KMS-11 (cell line): ENCODE measurements around the gene R3HCC1L.

Experiments
- H2AFZ ChIP-seq: fragments of 200-600 bp; sonication (generic); 2 replicates; pipeline ENCODE4 v1.6.1; 2016; ENCODE audit warnings: antibody characterized with exemption, mixed run types, low read depth
- H3K27ac ChIP-seq: fragments of 200-600 bp; sonication (generic); 2 replicates; pipeline ENCODE4 v1.6.1; 2016; ENCODE audit warnings: mild to moderate bottlenecking, mixed run types
- H3K27me3 ChIP-seq: fragments of 200-600 bp; sonication (generic); 2 replicates; pipeline ENCODE4 v1.6.1; 2017; ENCODE audit warnings: mild to moderate bottlenecking, low read depth, mixed run types, moderate library complexity; ENCODE audit not compliant: insufficient read depth
- H3K36me3 ChIP-seq: fragments of 200-600 bp; sonication (generic); 2 replicates; pipeline ENCODE4 v1.6.1; 2017; ENCODE audit warnings: mild to moderate bottlenecking, mixed run types; ENCODE audit not compliant: insufficient read depth
- H3K4me1 ChIP-seq: fragments of 200-600 bp; sonication (generic); 2 replicates; pipeline ENCODE4 v1.6.1; 2016; ENCODE audit warnings: mild to moderate bottlenecking, low read depth, mixed run types; ENCODE audit not compliant: poor library complexity, severe bottlenecking
- H3K4me2 ChIP-seq: fragments of 200-600 bp; sonication (generic); 2 replicates; pipeline ENCODE4 v1.7.0; 2016; ENCODE audit warnings: mild to moderate bottlenecking, mixed run types
- H3K4me3 ChIP-seq: fragments of 200-600 bp; sonication (generic); IDR thresholded peaks from 2 replicates; pipeline ENCODE4 v1.6.1; 2017; ENCODE audit warnings: low read depth, low read length, mixed read lengths; ENCODE audit not compliant: insufficient read depth
- H3K79me2 ChIP-seq: fragments of 200-600 bp; sonication (generic); 2 replicates; pipeline ENCODE4 v1.6.1; 2016; ENCODE audit warnings: low read depth, mixed run types; ENCODE audit not compliant: insufficient read depth
- H3K9ac ChIP-seq: fragments of 200-600 bp; sonication (generic); 2 replicates; pipeline ENCODE4 v1.6.1; 2016; ENCODE audit warnings: mild to moderate bottlenecking, mixed run types
- H4K20me1 ChIP-seq: fragments of 200-600 bp; sonication (generic); 2 replicates; pipeline ENCODE4 v1.6.1; 2016; ENCODE audit warnings: mild to moderate bottlenecking, mixed run types; ENCODE audit not compliant: insufficient read depth
- TF ChIP-seq, protein P1 (sequence below): fragments of 200-600 bp; sonication (generic); conservative IDR thresholded peaks from 2 replicates; pipeline ENCODE4 v1.6.1; 2017; ENCODE audit warnings: low read depth, mild to moderate bottlenecking, antibody characterized with exemption, low read length, moderate library complexity, mixed read lengths

Gene R3HCC1L

DNA sequence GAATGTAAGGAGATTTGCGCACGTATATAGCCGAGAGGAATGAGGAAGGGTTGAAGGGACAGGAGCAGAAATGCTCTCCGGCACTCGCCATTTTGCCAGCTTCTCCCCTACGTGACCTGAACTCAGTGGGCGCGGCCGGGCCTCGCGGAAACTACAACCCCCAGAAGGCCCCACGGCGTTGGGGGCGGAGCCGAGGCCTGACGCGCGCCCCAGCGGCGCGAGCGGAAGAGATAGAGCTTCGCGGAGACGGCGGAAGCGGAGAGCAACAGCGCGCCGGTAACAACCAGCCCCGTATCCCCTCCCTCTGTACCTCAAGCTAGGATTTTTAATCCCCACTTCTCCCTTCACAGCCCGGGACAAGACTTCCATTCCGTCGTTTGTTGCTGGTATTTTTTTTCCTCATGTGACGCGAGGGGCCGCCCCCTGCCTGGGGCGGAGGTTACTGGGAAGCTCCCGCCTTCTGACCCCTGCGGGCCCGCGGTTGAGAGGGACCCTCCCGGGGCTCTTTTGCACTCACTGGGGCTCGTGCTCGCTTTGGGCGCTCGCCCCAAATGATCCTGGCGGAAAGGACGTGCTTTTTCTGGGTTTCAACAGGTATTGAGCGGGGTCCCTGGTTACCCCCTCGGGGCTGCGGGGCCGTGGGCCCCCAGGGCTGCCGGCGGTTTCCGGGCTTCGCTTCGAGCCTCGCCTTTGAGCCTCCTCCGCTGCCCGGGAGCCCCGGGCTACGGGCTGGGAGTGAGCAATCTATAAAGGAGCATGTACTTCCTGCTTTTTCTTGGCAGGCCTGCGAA lies at the start of gene R3HCC1L:
Gene R3HCC1L, plus strand, starts transcription at position 227 of the 791 bp plus-strand sequence. CDS start 73,458 bp downstream, outside the sequence.
- H3K27ac ChIP-seq: peak within 1 kb of the TSS; percentile 76
- TF ChIP-seq, protein P1, sequence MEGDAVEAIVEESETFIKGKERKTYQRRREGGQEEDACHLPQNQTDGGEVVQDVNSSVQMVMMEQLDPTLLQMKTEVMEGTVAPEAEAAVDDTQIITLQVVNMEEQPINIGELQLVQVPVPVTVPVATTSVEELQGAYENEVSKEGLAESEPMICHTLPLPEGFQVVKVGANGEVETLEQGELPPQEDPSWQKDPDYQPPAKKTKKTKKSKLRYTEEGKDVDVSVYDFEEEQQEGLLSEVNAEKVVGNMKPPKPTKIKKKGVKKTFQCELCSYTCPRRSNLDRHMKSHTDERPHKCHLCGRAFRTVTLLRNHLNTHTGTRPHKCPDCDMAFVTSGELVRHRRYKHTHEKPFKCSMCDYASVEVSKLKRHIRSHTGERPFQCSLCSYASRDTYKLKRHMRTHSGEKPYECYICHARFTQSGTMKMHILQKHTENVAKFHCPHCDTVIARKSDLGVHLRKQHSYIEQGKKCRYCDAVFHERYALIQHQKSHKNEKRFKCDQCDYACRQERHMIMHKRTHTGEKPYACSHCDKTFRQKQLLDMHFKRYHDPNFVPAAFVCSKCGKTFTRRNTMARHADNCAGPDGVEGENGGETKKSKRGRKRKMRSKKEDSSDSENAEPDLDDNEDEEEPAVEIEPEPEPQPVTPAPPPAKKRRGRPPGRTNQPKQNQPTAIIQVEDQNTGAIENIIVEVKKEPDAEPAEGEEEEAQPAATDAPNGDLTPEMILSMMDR: no peak
- no peak within 1 kb of the TSS for H3K4me3 ChIP-seq
- H3K27me3 ChIP-seq: no peaks in the 10 kb centered on the region
- 0 out of 2 replicates have a peak, but pooled peaks cover 6% of the 10 kb centered on the region for H4K20me1 ChIP-seq
- peaks cover 47% of the 10 kb centered on the region for H3K79me2 ChIP-seq
- peak within 1 kb of the TSS; percentile 92 for H3K9ac ChIP-seq
- H3K4me1 ChIP-seq: peaks cover 22% of the 10 kb centered on the region
- no peaks in the 10 kb centered on the region for H3K36me3 ChIP-seq
- H2AFZ ChIP-seq: peak within 1 kb of the TSS; percentile 97
- H3K4me2 ChIP-seq: peak within 1 kb of the TSS; percentile 80

DNA sequence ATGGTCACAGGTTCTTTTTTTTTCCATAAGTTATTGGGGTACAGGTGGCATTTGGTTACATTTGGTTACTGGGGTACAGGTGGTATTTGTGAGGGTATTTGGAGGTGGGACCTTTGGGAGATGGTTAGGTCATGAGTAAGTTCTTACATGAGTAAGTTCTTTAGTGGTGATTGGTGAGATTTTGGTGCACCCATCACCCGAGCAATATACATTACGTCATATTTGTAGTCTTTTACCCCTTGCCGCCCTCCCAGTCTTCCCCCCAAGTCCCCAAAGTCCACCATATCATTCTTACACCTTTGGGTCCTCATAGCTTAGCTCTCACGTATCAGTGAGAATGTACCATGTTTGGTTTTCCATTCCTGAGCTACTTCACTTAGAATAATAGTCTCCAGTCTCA lies 49.2 kb upstream of the R3HCC1L start:
- Histone ChIP-seq H3K27me3 (no peaks in the 10 kb centered on the region), H3K36me3 (no peaks in the 10 kb centered on the region), H4K20me1 (no peaks in the 10 kb centered on the region), H3K79me2 (no peaks in the 10 kb centered on the region), H2AFZ (no peak overlapping the region), H3K9ac (no peak overlapping the region), H3K27ac (no peak overlapping the region), H3K4me2 (no peak overlapping the region), H3K4me1 (no peaks in the 10 kb centered on the region), H3K4me3 (no peak overlapping the region)
- TF ChIP-seq, protein P1: no peak

DNA sequence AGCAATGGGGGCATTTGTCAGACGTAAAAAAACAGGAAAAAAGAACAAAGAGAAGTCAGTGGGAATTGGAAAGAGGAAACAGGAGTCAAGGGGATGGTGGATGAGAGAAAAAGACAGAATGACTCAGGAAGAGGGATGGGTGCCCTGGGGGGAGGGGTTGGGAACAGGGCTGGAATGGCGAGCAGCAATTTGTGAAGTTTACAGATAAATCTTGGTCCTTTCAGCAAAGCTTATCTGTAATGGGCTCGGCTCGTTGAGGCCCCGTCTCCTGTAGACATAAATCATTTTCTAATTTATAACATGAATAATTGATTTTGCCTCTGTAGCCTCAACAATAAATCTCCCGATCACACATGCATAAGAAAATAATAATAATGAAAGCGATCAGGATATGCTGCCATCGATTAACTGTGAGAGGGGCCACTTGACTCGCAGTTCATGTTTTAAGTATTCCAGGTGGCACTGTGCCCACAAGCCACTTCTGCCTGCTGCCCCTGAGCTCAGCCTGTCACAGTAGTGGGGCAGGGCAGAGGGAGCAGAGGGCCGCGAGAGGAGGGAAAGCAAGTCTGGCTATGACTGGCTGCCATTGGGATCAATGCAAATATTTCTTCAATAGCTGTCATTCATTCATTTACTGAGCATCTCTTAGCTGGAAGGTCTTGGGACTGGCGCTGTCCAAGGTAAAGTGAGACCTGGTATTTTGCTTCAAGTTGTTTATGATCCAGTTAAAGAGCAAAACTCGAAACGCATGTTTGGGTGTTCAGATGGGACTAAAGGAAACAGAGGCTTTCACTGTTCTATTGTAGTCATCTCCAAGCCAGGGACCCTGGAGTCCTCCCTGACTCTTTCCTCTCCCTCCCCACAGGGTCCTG lies 47.4 kb upstream of the R3HCC1L start:
- H3K4me2 ChIP-seq: no peak overlapping the region

DNA sequence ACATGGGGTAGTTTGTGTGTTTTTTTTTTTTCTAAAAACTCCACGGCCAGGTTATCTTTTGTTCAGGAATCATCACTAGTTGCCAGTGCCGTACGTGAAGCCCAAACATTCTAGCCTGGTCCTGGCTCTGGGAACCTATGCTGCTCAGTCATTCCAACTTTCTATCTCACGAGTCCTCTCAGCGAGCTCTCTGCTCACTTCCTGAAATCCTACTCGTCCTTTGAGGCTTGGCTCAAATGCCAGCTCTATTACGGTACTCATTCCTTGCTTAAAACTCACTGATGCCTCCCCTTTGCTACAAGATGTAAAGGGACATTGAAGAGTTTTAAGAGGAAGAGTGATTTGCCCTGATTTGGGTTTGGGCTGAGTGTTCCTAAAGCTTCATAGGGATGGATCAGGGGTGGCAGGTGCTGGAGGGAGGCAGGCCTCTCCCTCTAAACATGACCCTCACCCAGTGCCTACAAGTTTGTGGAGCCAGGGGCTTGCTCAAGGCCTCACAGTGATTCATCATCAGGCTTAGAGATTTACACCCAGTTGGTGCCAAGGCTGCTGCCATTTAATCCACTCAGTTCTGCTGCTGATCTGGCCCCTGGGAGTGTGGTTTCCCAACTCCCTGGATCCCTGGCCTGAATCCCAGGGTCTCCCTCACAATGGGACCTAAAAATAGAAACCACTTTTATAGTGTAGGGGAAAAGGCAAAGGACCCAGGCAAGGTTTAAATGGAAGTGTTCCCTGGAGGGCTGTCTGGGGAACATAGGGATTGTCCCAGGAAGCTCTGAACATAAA lies 46.1 kb upstream of the R3HCC1L start:
- no peaks in the 10 kb centered on the region for H3K36me3 ChIP-seq
- H3K79me2 ChIP-seq: no peaks in the 10 kb centered on the region
- H3K27ac ChIP-seq: no peak overlapping the region
- H4K20me1 ChIP-seq: no peaks in the 10 kb centered on the region
- H3K9ac ChIP-seq: no peak overlapping the region
- no peak overlapping the region for H3K4me2 ChIP-seq
- TF ChIP-seq, protein P1: no peak
- no peaks in the 10 kb centered on the region for H3K27me3 ChIP-seq
- H2AFZ ChIP-seq: no peak overlapping the region
- H3K4me3 ChIP-seq: no peak overlapping the region
- no peaks in the 10 kb centered on the region for H3K4me1 ChIP-seq

More for the DNA sequence above, 47.4 kb upstream of the R3HCC1L start:
- H2AFZ ChIP-seq: no peak overlapping the region
- no peak overlapping the region for H3K27ac ChIP-seq
- H3K27me3 ChIP-seq: no peaks in the 10 kb centered on the region
- no peaks in the 10 kb centered on the region for H3K79me2 ChIP-seq
- H4K20me1 ChIP-seq: no peaks in the 10 kb centered on the region
- H3K4me1 ChIP-seq: no peaks in the 10 kb centered on the region
- H3K4me3 ChIP-seq: no peak overlapping the region
- no peak overlapping the region for H3K9ac ChIP-seq
- TF ChIP-seq, protein P1: no peak
- H3K36me3 ChIP-seq: no peaks in the 10 kb centered on the region
